ENCODE results near the gene TRIL. TPM values are rescaled to one million over a fixed set of nuclear protein-coding genes. Genes with fewer than 3 reads are reported as not detected.

The TRIL gene
- total RNA-seq, 2 donors from 2014 or later, result 0.10 TPM; not detected in 1

GRCh38 chr7:28988091-28988490, 30.0 kb upstream of the TRIL start:
- ATAC-seq (no peak), DNase-seq (ENCODE audit: low spot score in 2 of 2) (no peak)
- Mint-ChIP-seq H3K9me3 (no peaks in the 10 kb centered on the region), H3K36me3 (no peaks in the 10 kb centered on the region), H3K27ac (no peak overlapping the region)

- Mint-ChIP-seq H3K27ac (no peak overlapping the region), H3K36me3 (no peaks in the 10 kb centered on the region), H3K9me3 (no peaks in the 10 kb centered on the region)
- no peak for DNase-seq (ENCODE audit: low spot score in 2 of 2)
- no peak for ATAC-seq
These were observed 28.6 kb upstream of the TRIL start for GRCh38 chr7:28986765-28987110.

- ATAC-seq, result no peak
- no peaks in the 10 kb centered on the region for H3K36me3 Mint-ChIP-seq
- no peaks in the 10 kb centered on the region for H3K9me3 Mint-ChIP-seq
- no peak overlapping the region for H3K27ac Mint-ChIP-seq
- no peak for DNase-seq (ENCODE audit: low spot score in 2 of 2)
These were observed 28.1 kb upstream of the TRIL start for GRCh38 chr7:28986028-28986764.

- no peak for DNase-seq (ENCODE audit: low spot score in 2 of 2)
- no peak for ATAC-seq
- Mint-ChIP-seq H3K9me3 (no peaks in the 10 kb centered on the region), H3K27ac (no peak overlapping the region), H3K36me3 (no peaks in the 10 kb centered on the region)
These were observed 26.5 kb upstream of the TRIL start for GRCh38 chr7:28984631-28985030.

- no peak for DNase-seq (ENCODE audit: low spot score in 2 of 2)
- H3K36me3 Mint-ChIP-seq, result no peaks in the 10 kb centered on the region
- no peaks in the 10 kb centered on the region for H3K9me3 Mint-ChIP-seq
- no peak for ATAC-seq
- no peak overlapping the region for H3K27ac Mint-ChIP-seq
These were observed 26.1 kb upstream of the TRIL start for GRCh38 chr7:28984217-28984616.

- Mint-ChIP-seq H3K27ac (no peak overlapping the region), H3K9me3 (no peaks in the 10 kb centered on the region), H3K36me3 (no peaks in the 10 kb centered on the region)
- ATAC-seq (no peak), DNase-seq (ENCODE audit: low spot score in 2 of 2) (no peak)
These were observed 25.5 kb upstream of the TRIL start for GRCh38 chr7:28983396-28984190.

- ATAC-seq (no peak), DNase-seq (ENCODE audit: low spot score in 2 of 2) (no peak)
- H3K9me3 Mint-ChIP-seq, result no peaks in the 10 kb centered on the region
- no peaks in the 10 kb centered on the region for H3K36me3 Mint-ChIP-seq
- no peak overlapping the region for H3K27ac Mint-ChIP-seq
These were observed 23.0 kb upstream of the TRIL start for GRCh38 chr7:28981161-28981465.

GRCh38 chr7:28980451-28981160, 22.5 kb upstream of the TRIL start:
- no peak for ATAC-seq
- Mint-ChIP-seq H3K9me3 (no peaks in the 10 kb centered on the region), H3K27ac (no peak overlapping the region), H3K36me3 (no peaks in the 10 kb centered on the region)
- DNase-seq (ENCODE audit: low spot score in 2 of 2), result no peak

- Mint-ChIP-seq H3K27ac (no peak overlapping the region), H3K9me3 (no peaks in the 10 kb centered on the region), H3K36me3 (no peaks in the 10 kb centered on the region)
- ATAC-seq (no peak), DNase-seq (ENCODE audit: low spot score in 2 of 2) (no peak)
These were observed 21.6 kb upstream of the TRIL start for GRCh38 chr7:28979776-28980175.

GRCh38 chr7:28977881-28978280, 19.8 kb upstream of the TRIL start:
- no peak for DNase-seq (ENCODE audit: low spot score in 2 of 2)
- Mint-ChIP-seq H3K27ac (no peak overlapping the region), H3K36me3 (peaks cover 5 to 10% of the 10 kb centered on the region in 2 donors), H3K9me3 (peaks cover 11% of the 10 kb centered on the region in 2 donors)
- ATAC-seq, result no peak

GRCh38 chr7:28976022-28976421, 17.9 kb upstream of the TRIL start:
- H3K9me3 Mint-ChIP-seq, result peaks cover 17 to 18% of the 10 kb centered on the region in 2 donors

GRCh38 chr7:28973591-28973990, 15.5 kb upstream of the TRIL start:
- DNase-seq (ENCODE audit: low spot score in 2 of 2) (no peak), ATAC-seq (no peak)
- Mint-ChIP-seq H3K9me3 (peaks cover 18 to 21% of the 10 kb centered on the region in 2 donors), H3K36me3 (peaks cover 12 to 13% of the 10 kb centered on the region in 2 donors), H3K27ac (no peak overlapping the region)

More at GRCh38 chr7:28976022-28976421, 17.9 kb upstream of the TRIL start:
- H3K27ac Mint-ChIP-seq, result no peak overlapping the region
- DNase-seq (ENCODE audit: low spot score in 2 of 2), result no peak
- no peak for ATAC-seq
- peaks cover 12 to 13% of the 10 kb centered on the region in 2 donors for H3K36me3 Mint-ChIP-seq

GRCh38 chr7:28964056-28964455, 5.9 kb upstream of the TRIL start:
- DNase-seq (ENCODE audit: low spot score in 2 of 2) (no peak), ATAC-seq (no peak)
- H3K27ac Mint-ChIP-seq, result no peak overlapping the region
- no peaks in the 10 kb centered on the region for H3K36me3 Mint-ChIP-seq
- no peaks in the 10 kb centered on the region for H3K9me3 Mint-ChIP-seq

GRCh38 chr7:28961972-28962371, 3.8 kb upstream of the TRIL start:
- H3K36me3 Mint-ChIP-seq, result peaks cover 0 to 7% of the 10 kb centered on the region in 2 donors
- no peak for ATAC-seq
- H3K27ac Mint-ChIP-seq, result no peak overlapping the region
- H3K9me3 Mint-ChIP-seq, result no peaks in the 10 kb centered on the region
- no peak for DNase-seq (ENCODE audit: low spot score in 2 of 2)

GRCh38 chr7:28960071-28960840, 2.1 kb upstream of the TRIL start:
- ATAC-seq, result no peak
- peaks cover 0 to 9% of the 10 kb centered on the region in 2 donors for H3K36me3 Mint-ChIP-seq
- H3K9me3 Mint-ChIP-seq, result no peaks in the 10 kb centered on the region
- no peak overlapping the region for H3K27ac Mint-ChIP-seq
- no peak for DNase-seq (ENCODE audit: low spot score in 2 of 2)

- Mint-ChIP-seq H3K36me3 (peaks cover 0 to 9% of the 10 kb centered on the region in 2 donors), H3K27ac (peak overlapping the region in 1 of 2 donors; percentile 65), H3K9me3 (no peaks in the 10 kb centered on the region)
- ATAC-seq (no peak), DNase-seq (ENCODE audit: low spot score in 2 of 2) (no peak)
These were observed 834 bp upstream of the TRIL start for GRCh38 chr7:28958980-28959347.

GRCh38 chr7:28957751-28958234, 337 bp downstream of the TRIL start:
- DNase-seq (ENCODE audit: low spot score in 2 of 2) (no peak), ATAC-seq (no peak)
- no peaks in the 10 kb centered on the region for H3K9me3 Mint-ChIP-seq
- peaks cover 0 to 9% of the 10 kb centered on the region in 2 donors for H3K36me3 Mint-ChIP-seq
- peak overlapping the region in 1 of 2 donors; percentile 9 for H3K27ac Mint-ChIP-seq

Data from activated naive CD4-positive, alpha-beta T cell treated with anti-CD3 and anti-CD28 coated beads, Interleukin-2, amount 50 U/mL, for 72 hours (primary cell).